Stimulated activated CD4-positive, alpha-beta T cell treated with anti-CD3 and anti-CD28 coated beads, Interleukin-4, amount 100 ng/mL, for 4 hours (primary cell): ENCODE results near the gene NKAIN4.
A peak's percentile ranks its signal among the peaks of the same experiment; 100 is the strongest.

Experiments
- DNase-seq, 2 experiments: peaks; one replicate each; pipeline ENCODE4 v3.0.0-alpha.2; 2020

Gene NKAIN4

GRCh38 chr20:63216041-63216848 is 38.0 kb downstream of the NKAIN4 start, which contains the start of gene YTHDF1:
TSS of gene YTHDF1 (minus strand) at chr20:63216131. CDS start at chr20:63215892, 239 bp downstream.
- DNase-seq, result peak; percentile 95 to 96

GRCh38 chr20:63215101-63216040 is 38.9 kb downstream of the NKAIN4 start:
- DNase-seq, result no peak

GRCh38 chr20:63214514-63214913 is 39.7 kb downstream of the NKAIN4 start:
- DNase-seq, result no peak

- DNase-seq, result no peak
Measured at GRCh38 chr20:63212792-63213191, 41.5 kb downstream of the NKAIN4 start.

GRCh38 chr20:63212393-63212730 is 41.9 kb downstream of the NKAIN4 start:
- DNase-seq, result no peak

DNA sequence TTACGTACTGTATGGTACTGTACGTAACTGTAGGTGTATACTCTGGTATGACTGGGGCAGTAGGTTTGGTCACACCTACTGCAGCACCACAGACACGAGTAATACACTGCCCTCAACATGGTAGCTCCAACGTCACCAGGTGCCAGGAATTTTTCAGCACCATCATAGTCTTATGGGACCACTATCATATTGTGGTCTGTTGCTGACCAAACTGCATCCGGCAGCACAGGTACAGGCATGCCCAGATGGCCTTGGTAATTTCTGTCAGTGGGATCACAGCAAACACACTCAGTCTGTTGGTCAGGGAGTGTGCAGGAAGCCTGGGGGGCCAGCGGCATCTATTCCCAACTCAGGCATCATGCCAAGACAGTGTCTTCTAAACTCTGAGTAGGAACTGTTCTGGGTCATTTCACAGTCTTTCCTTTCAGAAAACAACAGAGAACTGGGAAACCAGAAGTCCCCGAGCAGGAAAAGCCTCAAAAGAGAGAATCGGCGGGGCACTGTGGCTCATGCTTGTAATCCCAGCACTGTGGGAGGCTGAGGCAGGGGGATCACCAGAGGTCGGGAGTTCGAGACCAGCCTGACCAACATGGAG is 44.2 kb downstream of the NKAIN4 start:
- DNase-seq, result no peak

GRCh38 chr20:63208346-63208909 is 45.8 kb downstream of the NKAIN4 start:
- no peak for DNase-seq

DNA sequence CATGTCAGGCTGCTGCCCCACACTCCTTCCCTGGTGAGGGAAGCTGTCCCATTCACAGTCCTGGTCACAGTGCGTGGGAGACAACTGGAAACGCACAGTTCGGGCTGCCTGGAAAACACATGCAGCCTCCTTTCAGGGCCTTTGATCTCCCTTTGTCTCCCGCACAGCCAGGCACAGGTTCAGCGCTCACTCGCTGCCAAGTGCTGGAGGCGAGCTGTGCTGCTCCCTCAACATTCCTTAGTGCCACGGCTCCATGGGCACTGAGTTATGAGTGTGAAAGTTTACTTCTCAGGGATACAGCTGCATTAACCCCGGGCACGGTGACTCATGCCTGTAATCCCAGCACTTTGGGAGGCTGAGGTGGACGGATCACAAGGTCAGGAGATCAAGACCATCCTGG is 47.4 kb downstream of the NKAIN4 start:
- DNase-seq, result no peak

- DNase-seq, result no peak
Measured at GRCh38 chr20:63205896-63206295, 48.4 kb downstream of the NKAIN4 start.

GRCh38 chr20:63204362-63204761 is 49.9 kb downstream of the NKAIN4 start:
- DNase-seq, result no peak

DNA sequence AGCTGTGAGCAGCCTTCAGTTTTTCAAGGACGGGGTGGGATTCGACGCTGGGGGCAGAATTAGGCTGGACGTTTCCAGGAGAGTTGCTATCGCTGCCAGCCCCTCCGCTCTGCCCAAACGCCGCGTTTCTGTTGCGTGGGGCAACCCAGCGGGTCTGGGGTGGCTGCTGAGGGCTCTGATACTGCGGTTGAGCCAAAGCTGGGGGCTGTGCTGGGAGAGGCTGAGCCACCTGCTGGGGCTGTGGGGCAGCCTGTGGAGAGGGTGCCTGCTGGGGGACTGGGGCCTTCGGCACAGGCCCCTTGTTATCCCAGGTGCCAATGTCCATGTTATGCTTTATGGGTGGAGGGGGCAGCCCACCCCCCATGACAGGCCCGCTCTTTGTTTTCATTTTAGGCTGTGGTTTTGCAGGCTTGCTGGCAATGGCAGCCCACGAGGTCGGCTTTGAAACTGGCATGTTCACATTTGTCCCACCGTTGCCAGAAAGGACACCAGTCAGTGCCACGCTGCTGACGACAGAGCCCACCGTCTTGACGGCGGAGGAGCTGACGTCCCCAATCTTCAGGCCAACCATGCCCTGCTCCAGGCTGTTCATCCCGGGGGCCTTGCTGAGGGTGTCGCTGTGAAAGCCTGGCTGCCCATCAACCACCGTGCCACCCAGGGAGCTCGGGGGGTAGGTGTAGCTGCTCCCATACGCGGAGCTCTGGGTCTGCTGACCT is 51.3 kb downstream of the NKAIN4 start:
- no peak for DNase-seq

DNA sequence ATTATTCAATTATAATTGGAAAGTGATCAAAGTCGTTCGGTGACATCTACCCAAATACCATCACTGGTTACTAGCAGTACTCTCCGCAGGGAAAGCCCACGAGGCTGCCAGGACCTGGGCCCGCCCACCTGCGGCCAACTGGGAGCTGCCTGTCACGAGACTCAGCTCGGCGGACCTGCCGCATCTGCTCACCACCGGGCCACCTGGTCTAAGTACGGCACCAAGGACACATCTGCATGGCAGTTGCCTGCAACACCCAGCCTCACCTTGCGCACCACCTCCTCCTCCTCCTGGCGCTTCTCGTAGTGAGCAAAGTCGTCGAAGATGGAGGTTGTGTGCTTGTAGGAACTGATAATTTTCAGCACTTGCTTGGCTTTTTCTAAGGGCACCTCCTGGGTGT is 52.2 kb downstream of the NKAIN4 start:
- DNase-seq, result no peak

DNA sequence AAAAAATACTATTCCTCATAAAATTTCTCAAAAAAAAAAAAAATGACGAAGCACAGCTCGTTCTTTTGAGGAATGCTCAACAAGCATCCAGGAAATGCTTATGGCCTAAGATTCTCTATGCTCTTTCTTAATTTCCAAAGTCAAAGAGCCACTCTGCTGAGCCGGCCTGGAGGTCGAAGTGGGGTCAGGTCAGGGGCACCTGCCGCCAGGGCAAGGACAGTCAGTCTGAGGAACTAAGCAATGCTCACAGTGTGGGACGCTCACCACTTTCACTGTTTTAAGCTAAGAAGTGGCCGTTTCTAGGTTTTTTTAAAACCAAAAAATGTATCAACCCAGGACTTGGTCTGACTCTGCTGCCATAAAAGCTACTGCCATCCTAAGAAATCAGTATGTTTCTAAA is 55.7 kb downstream of the NKAIN4 start:
- no peak for DNase-seq

DNA sequence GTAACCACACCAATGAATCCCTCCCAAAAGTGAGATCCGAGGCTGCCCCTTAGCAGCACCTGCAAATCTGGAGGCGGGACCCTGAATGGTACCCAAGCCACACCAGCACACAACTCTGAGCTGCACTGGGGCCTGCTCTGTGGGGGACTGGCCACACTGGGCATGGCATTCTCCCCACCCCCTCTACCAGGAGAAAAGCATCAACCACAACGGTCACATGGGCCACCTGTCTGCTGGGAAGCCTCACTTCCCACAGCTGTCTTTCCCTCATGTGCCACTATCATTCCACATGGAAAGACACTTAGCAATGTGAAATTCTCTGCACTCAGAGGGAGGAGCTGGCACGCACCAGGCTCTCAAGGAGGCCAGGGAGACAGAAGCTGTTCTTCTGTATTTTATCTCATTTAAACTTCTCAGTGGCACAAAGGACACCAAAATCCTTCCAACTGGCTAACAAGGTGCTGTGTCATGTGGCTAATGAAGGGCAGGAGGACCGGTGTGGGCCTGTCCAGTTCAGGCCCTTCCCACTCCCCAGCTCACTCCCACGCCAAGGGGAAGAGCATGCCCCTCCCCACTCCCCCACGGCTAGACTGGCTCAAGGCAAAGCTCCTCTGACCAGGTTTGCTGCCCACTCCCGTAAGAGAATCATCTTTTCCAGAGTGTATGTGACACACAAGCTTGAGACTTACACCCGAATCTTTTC is 57.3 kb downstream of the NKAIN4 start:
- DNase-seq, result no peak

DNA sequence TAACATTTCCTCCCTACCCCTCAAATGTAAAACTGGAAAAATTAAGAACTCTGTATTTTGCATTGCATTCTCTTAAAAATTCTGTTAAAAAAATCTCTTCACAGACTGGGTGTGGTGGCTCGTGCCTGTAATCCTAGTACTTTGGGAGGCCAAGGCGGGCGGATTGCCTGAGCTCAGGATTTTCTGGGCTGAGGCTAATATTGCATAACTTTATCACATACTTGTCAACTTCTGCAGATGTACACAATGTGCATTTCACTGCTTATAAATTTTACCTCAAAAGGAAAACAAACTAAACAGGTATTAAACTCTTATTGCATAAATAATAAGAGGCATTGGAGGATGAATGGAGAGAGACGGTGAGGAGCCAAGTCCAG is 59.5 kb downstream of the NKAIN4 start:
- no peak for DNase-seq

- no peak for DNase-seq
Measured at GRCh38 chr20:63194007-63194796, 60.1 kb downstream of the NKAIN4 start.

- DNase-seq, result no peak
Measured at GRCh38 chr20:63192721-63193120, 61.5 kb downstream of the NKAIN4 start.

GRCh38 chr20:63191400-63191799 is 62.9 kb downstream of the NKAIN4 start:
- DNase-seq, result no peak

DNA sequence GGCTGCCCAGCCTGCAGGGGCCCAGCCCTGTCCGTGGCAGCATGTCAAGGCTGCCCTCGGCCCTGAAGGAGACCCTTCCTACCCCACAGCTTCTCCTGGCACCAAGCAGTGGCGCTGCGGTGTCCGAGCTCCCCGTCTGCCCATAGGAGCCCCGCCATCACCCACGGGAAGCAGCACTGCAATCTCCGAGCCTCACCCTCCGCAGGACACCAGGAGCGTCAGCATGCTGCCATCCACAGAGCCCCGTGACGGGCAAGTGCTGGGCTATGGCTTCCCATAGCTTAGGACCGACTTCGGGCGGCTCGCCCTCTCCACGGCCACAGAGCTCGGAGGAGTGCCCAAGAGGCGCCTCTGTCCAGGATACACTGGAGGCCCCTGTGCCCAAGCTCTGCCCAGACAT is 63.4 kb downstream of the NKAIN4 start:
- DNase-seq, result no peak
